Measurements from ENCODE around the gene MPDZ.

MPDZ gene

GRCh38 chr9:13116292-13116691, 163.2 kb downstream of the MPDZ start:
- CTCF ChIA-PET = no interaction called here
- TF ChIP-seq CTCF (IDR thresholded peaks at IDR 0.05; ENCODE audit: control extremely low read depth, extremely low read depth, low read depth, missing control alignments) = no peak

DNA sequence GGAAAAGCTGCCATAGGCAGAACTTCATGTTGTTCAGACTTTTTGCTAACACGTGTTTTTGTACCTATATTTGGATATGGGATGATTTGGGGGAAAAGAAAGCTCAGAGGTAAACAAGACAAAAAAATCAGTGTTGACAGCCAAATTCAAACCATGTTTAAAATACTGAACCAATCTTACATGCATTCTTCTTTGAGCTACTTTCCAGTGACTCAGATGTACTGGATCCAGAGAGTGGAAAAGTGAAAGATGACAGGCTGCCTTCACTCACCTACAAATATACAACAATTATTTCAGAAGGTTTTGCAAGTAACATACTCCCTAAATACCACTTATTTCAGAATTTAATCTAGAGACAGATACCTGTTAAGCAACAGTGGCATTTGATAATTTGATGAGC, 165.7 kb downstream of the MPDZ start:
- DNase-seq (ENCODE audit: extremely low spot score) = no peak
- no peak for TF ChIP-seq CTCF (IDR thresholded peaks at IDR 0.05; ENCODE audit: control extremely low read depth, extremely low read depth, low read depth, missing control alignments)
- ChIA-PET CTCF (no interaction called here), POLR2A (no interaction called here)

More at GRCh38 chr9:13116292-13116691, 163.2 kb downstream of the MPDZ start:
- DNase-seq (ENCODE audit: extremely low spot score) = no peak
- POLR2A ChIA-PET = no interaction called here

- no peak for TF ChIP-seq CTCF (IDR thresholded peaks at IDR 0.05; ENCODE audit: control extremely low read depth, extremely low read depth, low read depth, missing control alignments)
- DNase-seq (ENCODE audit: extremely low spot score) = no peak
- ChIA-PET POLR2A (no interaction called here), CTCF (no interaction called here)
These were observed 166.3 kb downstream of the MPDZ start for GRCh38 chr9:13113216-13113615.

- CTCF ChIA-PET = no interaction called here
- no peak for DNase-seq (ENCODE audit: extremely low spot score)
- TF ChIP-seq CTCF (IDR thresholded peaks at IDR 0.05; ENCODE audit: control extremely low read depth, extremely low read depth, low read depth, missing control alignments) = no peak
- POLR2A ChIA-PET = no interaction called here
These were observed 167.7 kb downstream of the MPDZ start for GRCh38 chr9:13111778-13112177.

DNA sequence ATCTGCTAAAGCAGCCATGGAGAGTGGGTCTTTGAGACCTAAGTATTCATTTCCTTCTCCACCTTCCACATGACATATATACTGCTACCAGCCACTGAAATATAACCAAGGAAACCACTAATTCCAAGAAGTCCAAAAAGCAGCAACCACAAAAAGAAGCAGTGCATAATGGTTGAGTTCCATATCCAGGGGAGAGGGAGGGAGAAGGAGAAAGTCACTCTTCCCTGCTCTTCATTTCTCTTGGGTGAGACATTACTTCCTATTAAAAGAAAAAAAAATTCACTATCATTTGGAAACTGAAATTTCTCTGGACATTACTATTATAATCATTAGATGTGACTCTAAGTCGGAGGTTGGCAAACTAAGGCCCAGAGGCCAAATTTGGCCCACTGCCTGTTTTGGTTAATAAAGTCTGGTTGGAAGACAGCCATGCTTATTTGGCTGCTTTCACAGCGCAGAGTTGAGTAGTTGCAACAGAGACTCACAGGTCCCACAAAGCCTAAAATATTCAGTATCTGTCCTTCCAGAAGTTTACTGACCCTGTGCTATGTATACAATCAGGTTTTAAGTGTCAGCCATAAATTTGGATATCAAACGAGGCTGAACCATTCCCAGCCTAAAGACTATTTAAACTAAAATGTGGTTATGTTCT, 168.6 kb downstream of the MPDZ start:
- ChIA-PET CTCF (no interaction called here), POLR2A (no interaction called here)
- no peak for DNase-seq (ENCODE audit: extremely low spot score)
- no peak for TF ChIP-seq CTCF (IDR thresholded peaks at IDR 0.05; ENCODE audit: control extremely low read depth, extremely low read depth, low read depth, missing control alignments)

GRCh38 chr9:13109781-13110180, 169.7 kb downstream of the MPDZ start:
- CTCF ChIA-PET = interaction anchor here (1.2 kb wide), 1 partner anchor 21 kb away, joined by 3 read pairs; no protein-coding TSS in a partner anchor
- no peak for TF ChIP-seq CTCF (IDR thresholded peaks at IDR 0.05; ENCODE audit: control extremely low read depth, extremely low read depth, low read depth, missing control alignments)
- POLR2A ChIA-PET = no interaction called here
- DNase-seq (ENCODE audit: extremely low spot score) = no peak

Data from GM10248 (cell line).